Measurements from ENCODE around the gene CHSY1.

Gene CHSY1

GRCh38 chr15:101239724-101240136, 12.1 kb downstream of the CHSY1 start:
- TF ChIP-seq CTCF (IDR thresholded peaks at IDR 0.05): no peak

GRCh38 chr15:101237251-101237650, 14.6 kb downstream of the CHSY1 start:
- TF ChIP-seq CTCF (IDR thresholded peaks at IDR 0.05): no peak

- TF ChIP-seq CTCF (IDR thresholded peaks at IDR 0.05): no peak
Observed at GRCh38 chr15:101233651-101234280, 18.1 kb downstream of the CHSY1 start.

GRCh38 chr15:101232677-101233076, 19.2 kb downstream of the CHSY1 start:
- TF ChIP-seq CTCF (IDR thresholded peaks at IDR 0.05): no peak

- TF ChIP-seq CTCF (IDR thresholded peaks at IDR 0.05): no peak
Observed at GRCh38 chr15:101228313-101228712, 23.5 kb downstream of the CHSY1 start.

- TF ChIP-seq CTCF (IDR thresholded peaks at IDR 0.05): no peak
Observed at GRCh38 chr15:101225658-101226057, 26.2 kb downstream of the CHSY1 start.

- TF ChIP-seq CTCF (IDR thresholded peaks at IDR 0.05): no peak
Observed at GRCh38 chr15:101221902-101222301, 29.9 kb downstream of the CHSY1 start.

- no peak for TF ChIP-seq CTCF (IDR thresholded peaks at IDR 0.05)
Observed at GRCh38 chr15:101220060-101220459, 31.8 kb downstream of the CHSY1 start.
